Measurements from ENCODE around the gene ABCC8.

DNA sequence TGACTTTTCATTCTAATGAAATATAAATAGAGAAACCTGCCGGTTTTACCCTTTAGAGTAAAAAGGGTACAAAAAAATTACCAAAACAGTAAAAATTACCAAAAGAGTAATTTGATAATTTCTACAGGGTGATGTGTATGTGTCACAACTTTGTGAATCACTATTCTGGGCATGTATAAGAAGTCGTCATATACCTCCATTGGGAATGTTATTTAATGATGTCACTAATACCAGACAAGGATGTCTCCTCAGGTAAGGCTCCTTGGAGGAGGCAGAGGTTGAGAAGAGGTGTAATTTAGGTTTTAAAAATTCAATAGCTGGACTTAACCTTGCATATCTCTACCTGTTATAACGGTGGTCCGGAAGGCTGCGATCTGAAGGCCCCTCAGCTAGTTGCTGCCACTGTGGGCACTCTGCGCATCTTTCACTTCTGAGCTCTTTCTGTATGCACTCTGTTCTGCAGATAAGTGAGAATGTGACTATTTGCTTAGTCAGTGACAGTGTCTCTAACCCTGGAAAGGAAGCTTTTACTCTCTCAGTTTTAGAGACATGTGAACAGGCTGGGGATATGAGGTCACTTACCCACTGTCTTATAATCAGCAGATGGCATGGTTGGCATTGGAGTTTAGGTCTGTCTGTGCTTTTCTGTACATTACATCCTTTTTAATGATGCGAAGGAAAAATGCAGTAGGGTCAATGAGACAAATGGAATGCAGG lies 126.0 kb downstream of the ABCC8 start:
- TF ChIP-seq, protein P1, sequence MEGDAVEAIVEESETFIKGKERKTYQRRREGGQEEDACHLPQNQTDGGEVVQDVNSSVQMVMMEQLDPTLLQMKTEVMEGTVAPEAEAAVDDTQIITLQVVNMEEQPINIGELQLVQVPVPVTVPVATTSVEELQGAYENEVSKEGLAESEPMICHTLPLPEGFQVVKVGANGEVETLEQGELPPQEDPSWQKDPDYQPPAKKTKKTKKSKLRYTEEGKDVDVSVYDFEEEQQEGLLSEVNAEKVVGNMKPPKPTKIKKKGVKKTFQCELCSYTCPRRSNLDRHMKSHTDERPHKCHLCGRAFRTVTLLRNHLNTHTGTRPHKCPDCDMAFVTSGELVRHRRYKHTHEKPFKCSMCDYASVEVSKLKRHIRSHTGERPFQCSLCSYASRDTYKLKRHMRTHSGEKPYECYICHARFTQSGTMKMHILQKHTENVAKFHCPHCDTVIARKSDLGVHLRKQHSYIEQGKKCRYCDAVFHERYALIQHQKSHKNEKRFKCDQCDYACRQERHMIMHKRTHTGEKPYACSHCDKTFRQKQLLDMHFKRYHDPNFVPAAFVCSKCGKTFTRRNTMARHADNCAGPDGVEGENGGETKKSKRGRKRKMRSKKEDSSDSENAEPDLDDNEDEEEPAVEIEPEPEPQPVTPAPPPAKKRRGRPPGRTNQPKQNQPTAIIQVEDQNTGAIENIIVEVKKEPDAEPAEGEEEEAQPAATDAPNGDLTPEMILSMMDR (IDR thresholded peaks at IDR 0.05), result no peak
- no peak for TF ChIP-seq GTF2I (CRISPR knock-in tag; conservative IDR thresholded peaks at IDR 0.05)
- TF ChIP-seq, protein P2, sequence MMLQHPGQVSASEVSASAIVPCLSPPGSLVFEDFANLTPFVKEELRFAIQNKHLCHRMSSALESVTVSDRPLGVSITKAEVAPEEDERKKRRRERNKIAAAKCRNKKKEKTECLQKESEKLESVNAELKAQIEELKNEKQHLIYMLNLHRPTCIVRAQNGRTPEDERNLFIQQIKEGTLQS (CRISPR knock-in tag; conservative IDR thresholded peaks at IDR 0.05), result no peak
- no peak for TF ChIP-seq CREB1 (CRISPR knock-in tag; IDR thresholded peaks at IDR 0.05)
- TF ChIP-seq ZNF317 (CRISPR knock-in tag; IDR thresholded peaks at IDR 0.05; ENCODE audit: borderline replicate concordance, low read depth), result no peak
- TF ChIP-seq RELA (CRISPR knock-in tag; IDR thresholded peaks at IDR 0.05; ENCODE audit: borderline replicate concordance), result no peak
- TF ChIP-seq, protein P3, sequence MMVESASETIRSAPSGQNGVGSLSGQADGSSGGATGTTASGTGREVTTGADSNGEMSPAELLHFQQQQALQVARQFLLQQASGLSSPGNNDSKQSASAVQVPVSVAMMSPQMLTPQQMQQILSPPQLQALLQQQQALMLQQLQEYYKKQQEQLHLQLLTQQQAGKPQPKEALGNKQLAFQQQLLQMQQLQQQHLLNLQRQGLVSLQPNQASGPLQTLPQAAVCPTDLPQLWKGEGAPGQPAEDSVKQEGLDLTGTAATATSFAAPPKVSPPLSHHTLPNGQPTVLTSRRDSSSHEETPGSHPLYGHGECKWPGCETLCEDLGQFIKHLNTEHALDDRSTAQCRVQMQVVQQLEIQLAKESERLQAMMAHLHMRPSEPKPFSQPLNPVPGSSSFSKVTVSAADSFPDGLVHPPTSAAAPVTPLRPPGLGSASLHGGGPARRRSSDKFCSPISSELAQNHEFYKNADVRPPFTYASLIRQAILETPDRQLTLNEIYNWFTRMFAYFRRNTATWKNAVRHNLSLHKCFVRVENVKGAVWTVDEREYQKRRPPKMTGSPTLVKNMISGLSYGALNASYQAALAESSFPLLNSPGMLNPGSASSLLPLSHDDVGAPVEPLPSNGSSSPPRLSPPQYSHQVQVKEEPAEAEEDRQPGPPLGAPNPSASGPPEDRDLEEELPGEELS (CRISPR knock-in tag; IDR thresholded peaks at IDR 0.05), result no peak
- TF ChIP-seq FOXJ3 (CRISPR knock-in tag; IDR thresholded peaks at IDR 0.05; ENCODE audit: borderline replicate concordance), result no peak
- no peak for TF ChIP-seq TEAD1 (CRISPR knock-in tag; IDR thresholded peaks at IDR 0.05)
- no peak for TF ChIP-seq NR3C1 (CRISPR knock-in tag; conservative IDR thresholded peaks at IDR 0.05; ENCODE audit: low read depth)

Measured in WTC11 (cell line).